WERI-Rb-1 (cell line): Measurements from ENCODE around the gene FUCA1.

Experiments
- DNase-seq: peaks from one replicate; pipeline ENCODE4 v3.0.0-alpha.2; 2020
- H3K27ac ChIP-seq: fragments of 250-450 bp; sonication (Bioruptor Pico); 2 replicates; pipeline ENCODE4 v1.5.1; 2020; ENCODE audit warnings: mild to moderate bottlenecking, moderate library complexity
- H3K27me3 ChIP-seq: fragments of 250-450 bp; sonication (Bioruptor Pico); 2 replicates; pipeline ENCODE4 v1.5.1; 2021; ENCODE audit warnings: mild to moderate bottlenecking, low read depth, moderate library complexity; ENCODE audit not compliant: insufficient read depth, severe bottlenecking
- H3K36me3 ChIP-seq: fragments of 250-450 bp; sonication (Bioruptor Pico); 2 replicates; pipeline ENCODE4 v1.5.1; 2020; ENCODE audit warnings: mild to moderate bottlenecking, moderate library complexity
- H3K4me3 ChIP-seq: 2 replicates; pipeline ENCODE4 v1.5.1; 2011; ENCODE audit warnings: low read depth, mild to moderate bottlenecking, control low read depth, low read length
- H3K9me3 ChIP-seq: fragments of 250-450 bp; sonication (Bioruptor Pico); 2 replicates; pipeline ENCODE4 v1.5.1; 2021; ENCODE audit warnings: mild to moderate bottlenecking, moderate library complexity; ENCODE audit not compliant: severe bottlenecking
- CTCF ChIP-seq: IDR thresholded peaks from 2 replicates; pipeline ENCODE4 v1.5.1; 2011; ENCODE audit warnings: low read depth, mild to moderate bottlenecking, control low read depth, inconsistent platforms, low read length

The FUCA1 gene

GRCh38 chr1:23816906-23817305 is 51.2 kb downstream of the FUCA1 start:
- Histone ChIP-seq H3K9me3 (no peaks in the 10 kb centered on the region), H3K36me3 (no peaks in the 10 kb centered on the region), H3K27ac (no peak overlapping the region), H3K4me3 (no peak overlapping the region), H3K27me3 (no peaks in the 10 kb centered on the region)
- DNase-seq: no peak
- no peak for TF ChIP-seq CTCF

GRCh38 chr1:23816361-23816760 is 51.7 kb downstream of the FUCA1 start:
- H3K27ac ChIP-seq: no peak overlapping the region
- no peak overlapping the region for H3K4me3 ChIP-seq
- no peaks in the 10 kb centered on the region for H3K36me3 ChIP-seq
- no peak for DNase-seq
- TF ChIP-seq CTCF: no peak
- no peaks in the 10 kb centered on the region for H3K9me3 ChIP-seq
- no peaks in the 10 kb centered on the region for H3K27me3 ChIP-seq

- Histone ChIP-seq H3K9me3 (no peaks in the 10 kb centered on the region), H3K4me3 (no peak overlapping the region), H3K27me3 (no peaks in the 10 kb centered on the region), H3K36me3 (no peaks in the 10 kb centered on the region), H3K27ac (no peak overlapping the region)
- no peak for TF ChIP-seq CTCF
- DNase-seq: no peak
Observed at GRCh38 chr1:23814016-23814415, 54.1 kb downstream of the FUCA1 start.

GRCh38 chr1:23810818-23811540 is 57.1 kb downstream of the FUCA1 start:
- peak; percentile 64 for DNase-seq
- H3K27ac ChIP-seq: no peak overlapping the region
- no peaks in the 10 kb centered on the region for H3K9me3 ChIP-seq
- no peaks in the 10 kb centered on the region for H3K27me3 ChIP-seq
- H3K4me3 ChIP-seq: no peak overlapping the region
- no peaks in the 10 kb centered on the region for H3K36me3 ChIP-seq
- TF ChIP-seq CTCF: peak; percentile 84

GRCh38 chr1:23809751-23810171 is 58.3 kb downstream of the FUCA1 start:
- Histone ChIP-seq H3K4me3 (no peak overlapping the region), H3K27ac (no peak overlapping the region), H3K27me3 (no peaks in the 10 kb centered on the region), H3K36me3 (no peaks in the 10 kb centered on the region), H3K9me3 (no peaks in the 10 kb centered on the region)
- peak; percentile 94 for TF ChIP-seq CTCF
- peak; percentile 80 for DNase-seq

GRCh38 chr1:23807453-23807852 is 60.6 kb downstream of the FUCA1 start:
- DNase-seq: no peak
- Histone ChIP-seq H3K36me3 (no peaks in the 10 kb centered on the region), H3K9me3 (no peaks in the 10 kb centered on the region), H3K27me3 (no peaks in the 10 kb centered on the region), H3K27ac (no peak overlapping the region), H3K4me3 (no peak overlapping the region)
- no peak for TF ChIP-seq CTCF
